Measurements from ENCODE around the gene ATRX.
"Not testable (repeated sequence)": the region's sequence is repeated elsewhere in the genome, so short reads cannot be mapped to it uniquely, and the experiment has no call there.

ATRX gene

DNA sequence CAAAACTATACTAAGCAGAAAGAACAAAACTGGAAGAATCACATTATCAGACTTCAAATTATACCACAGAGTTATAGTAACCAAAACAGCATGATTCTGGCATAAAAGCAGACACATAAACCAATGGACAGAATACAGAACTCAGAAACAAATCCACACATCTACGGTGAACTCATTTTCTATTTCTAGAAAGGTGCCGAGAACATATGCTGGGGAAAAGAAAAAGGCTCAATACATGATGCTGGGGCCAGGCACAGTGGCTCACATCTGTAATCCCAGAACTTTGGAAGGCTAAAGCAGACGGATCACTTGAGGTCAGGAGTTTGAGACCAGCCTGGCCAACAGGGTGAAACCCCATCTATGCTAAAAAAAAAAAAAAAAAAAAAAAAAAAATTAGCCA, 52.7 kb downstream of the ATRX start:
- no peak for DNase-seq

- DNase-seq, result peak in 1 of 6 experiments; percentile 0
Measured at GRCh38 chrX:77731821-77732419, 54.1 kb downstream of the ATRX start.

GRCh38 chrX:77726095-77726494, 59.9 kb downstream of the ATRX start:
- DNase-seq, result not testable (repeated sequence)

GRCh38 chrX:77723681-77724080, 62.3 kb downstream of the ATRX start:
- DNase-seq, result no peak

- no peak for DNase-seq
Measured at GRCh38 chrX:77719388-77719787, 66.6 kb downstream of the ATRX start.

- DNase-seq, result no peak
Measured at GRCh38 chrX:77704881-77705280, 81.1 kb downstream of the ATRX start.

- DNase-seq, result no peak
Measured at GRCh38 chrX:77698242-77698641, 87.8 kb downstream of the ATRX start.

DNA sequence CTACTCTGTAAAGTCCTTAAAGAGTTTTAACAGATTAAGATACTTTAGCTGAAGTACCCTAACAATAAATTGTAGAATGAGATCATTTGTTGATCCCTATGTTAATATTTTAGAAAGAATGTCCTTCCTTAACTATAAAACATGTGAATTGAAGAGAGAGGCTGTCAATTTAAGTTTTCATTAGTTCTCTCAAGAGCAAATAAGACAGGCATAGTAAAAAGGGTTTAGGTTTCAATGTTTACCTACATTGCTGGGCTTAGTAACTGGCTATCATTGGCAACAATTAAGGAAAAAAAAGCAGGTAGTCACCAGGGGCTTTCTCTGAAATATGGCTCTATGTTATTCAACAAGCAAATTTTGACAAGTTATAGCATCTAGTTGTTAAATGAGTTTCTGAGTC, 91.5 kb downstream of the ATRX start:
- DNase-seq, result no peak

- DNase-seq, result no peak
Measured at GRCh38 chrX:77693594-77693993, 92.4 kb downstream of the ATRX start.

DNA sequence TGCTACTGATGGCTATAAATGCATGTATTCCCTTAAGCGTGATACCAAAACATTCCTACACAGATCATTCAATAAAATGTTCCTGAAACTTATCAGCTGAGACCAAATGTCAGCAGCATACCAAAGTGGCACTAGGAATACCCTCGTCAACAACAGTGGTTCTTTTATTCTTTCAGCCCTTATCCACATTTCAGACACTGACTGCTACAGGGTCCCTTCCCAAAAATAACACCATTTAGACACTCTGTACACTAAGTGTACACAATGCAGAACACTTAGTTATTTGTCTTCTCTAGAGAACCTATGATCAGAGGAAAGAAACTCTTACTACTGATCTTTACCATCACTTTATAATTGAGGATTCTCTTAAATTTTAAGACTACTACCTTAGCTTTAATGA, 94.1 kb downstream of the ATRX start:
- no peak for DNase-seq

DNA sequence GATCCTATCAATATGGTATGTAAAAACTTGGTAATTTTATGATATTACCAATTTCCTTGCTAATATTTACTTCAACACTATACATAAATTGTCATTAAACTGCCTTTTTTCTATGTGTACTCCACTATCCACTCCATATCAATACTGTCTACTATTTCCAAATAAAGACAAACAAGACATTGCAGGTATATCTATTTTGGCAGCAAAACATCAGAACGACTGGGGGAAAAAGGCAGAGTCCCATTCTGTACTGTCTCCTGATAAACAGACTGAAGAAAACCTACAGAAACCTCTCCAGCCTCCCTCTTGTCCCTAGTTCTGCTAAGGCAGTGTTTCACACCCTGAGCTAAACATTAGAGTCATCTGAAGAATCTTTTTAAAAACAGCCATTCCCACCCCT, 96.6 kb downstream of the ATRX start:
- no peak for DNase-seq

DNA sequence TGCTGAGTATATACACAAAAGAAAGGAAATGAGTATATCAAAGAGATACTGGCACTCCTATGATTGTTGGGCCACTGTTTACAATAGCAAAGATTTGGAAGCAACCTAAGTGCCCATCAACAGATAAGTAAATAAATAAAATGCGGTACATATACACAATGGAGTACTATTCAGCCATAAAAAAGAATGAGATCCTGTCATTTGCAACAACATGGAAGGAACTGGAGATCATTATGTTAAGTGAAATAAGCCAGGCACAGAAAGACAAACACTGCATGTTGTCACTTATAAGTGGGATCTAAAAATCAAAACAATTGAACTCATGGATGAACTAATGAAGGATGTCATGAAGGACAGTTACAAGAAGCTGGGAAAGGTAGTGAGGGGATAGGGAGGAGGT, 100.3 kb downstream of the ATRX start:
- not testable (repeated sequence) for DNase-seq

- DNase-seq, result no peak
Measured at GRCh38 chrX:77679144-77679543, 106.9 kb downstream of the ATRX start.

- no peak for DNase-seq
Measured at GRCh38 chrX:77675986-77676385, 110.0 kb downstream of the ATRX start.

GRCh38 chrX:77668391-77669237, 117.4 kb downstream of the ATRX start:
- DNase-seq, result no peak

- DNase-seq, result no peak
Measured at GRCh38 chrX:77658886-77659285, 127.1 kb downstream of the ATRX start.

GRCh38 chrX:77652095-77652494, 133.9 kb downstream of the ATRX start:
- DNase-seq, result no peak

DNA sequence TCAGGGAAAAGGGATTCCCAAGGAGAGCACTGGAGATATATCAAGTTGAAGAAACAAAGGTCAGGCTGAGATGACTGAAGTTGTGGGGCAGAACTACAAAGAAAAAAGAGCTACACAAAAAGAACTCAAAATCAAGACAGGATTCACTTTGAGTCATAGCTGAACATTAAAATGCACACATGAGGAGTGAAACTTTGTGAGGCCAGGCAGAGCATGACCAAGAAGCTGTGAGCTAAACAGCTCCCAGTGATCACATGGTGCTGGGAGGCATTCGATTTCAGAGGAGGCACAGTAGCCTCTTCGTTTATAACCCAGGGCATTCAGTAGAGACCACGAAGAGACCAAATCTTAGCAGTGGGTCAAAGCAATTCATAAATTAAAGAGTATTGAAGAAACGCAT, 145.3 kb downstream of the ATRX start:
- no peak for DNase-seq

GRCh38 chrX:77639820-77640219, 146.2 kb downstream of the ATRX start:
- no peak for DNase-seq

- no peak for DNase-seq
Measured at GRCh38 chrX:77638397-77638796, 147.6 kb downstream of the ATRX start.

- no peak for DNase-seq
Measured at GRCh38 chrX:77635373-77635772, 150.6 kb downstream of the ATRX start.

DNA sequence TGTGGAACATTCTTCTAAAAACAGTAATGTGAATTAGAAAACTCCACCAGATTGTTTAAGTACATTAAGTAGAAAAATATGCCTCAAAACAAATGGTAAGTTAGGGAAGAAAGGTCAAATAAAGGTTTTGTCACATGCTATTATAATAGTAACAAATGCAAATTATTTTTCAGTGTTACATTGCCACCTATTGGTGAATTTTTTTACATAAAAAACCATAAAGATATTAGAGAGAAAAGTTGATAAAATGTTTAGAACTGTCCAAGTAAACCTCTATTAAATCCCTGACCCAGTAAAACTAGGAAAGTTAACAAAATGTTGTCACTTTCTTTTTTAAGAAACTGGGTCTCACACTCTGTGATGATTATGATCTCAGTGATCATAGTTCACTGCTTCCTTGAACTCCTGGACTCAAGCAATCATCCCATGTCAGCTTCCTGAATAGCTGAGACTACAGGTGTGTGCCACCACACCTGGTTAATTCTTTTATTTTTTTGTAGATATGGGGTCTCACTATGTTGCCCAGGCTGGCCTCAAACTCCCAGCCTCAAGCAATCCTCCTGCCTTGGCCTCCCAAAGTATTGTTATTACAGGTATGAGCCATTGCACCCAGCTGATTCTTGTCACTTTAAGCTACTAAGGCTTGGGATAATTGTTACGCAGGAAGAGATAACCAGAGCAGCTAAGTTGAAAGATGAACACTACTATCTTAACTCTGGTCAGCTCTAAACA, 157.6 kb downstream of the ATRX start:
- DNase-seq, result no peak

DNA sequence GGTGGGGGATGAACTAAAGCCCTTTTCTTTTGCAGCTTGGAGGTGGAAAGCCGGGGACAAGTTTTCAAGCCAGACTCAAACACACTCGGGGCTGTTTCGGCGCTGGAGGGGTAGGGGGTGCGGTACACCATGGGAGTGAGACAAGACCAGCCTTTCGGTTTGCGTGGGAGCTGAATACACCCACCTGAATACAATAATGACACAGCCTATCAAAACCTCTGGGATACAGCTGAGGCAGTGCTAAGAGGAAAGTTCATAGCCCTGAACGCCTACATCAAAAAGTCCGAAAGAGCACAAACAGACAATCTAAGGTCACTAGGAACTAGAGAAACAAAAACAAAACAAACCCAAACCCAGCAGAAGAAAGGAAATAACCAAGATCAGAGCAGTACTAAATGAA, 163.3 kb downstream of the ATRX start:
- DNase-seq, result no peak

GRCh38 chrX:77622233-77622632, 163.8 kb downstream of the ATRX start:
- no peak for DNase-seq

Measured in stimulated activated naive CD4-positive, alpha-beta T cell (primary cell).